Measurements from ENCODE around the gene CORO2B. TPM values are rescaled to one million over a fixed set of nuclear protein-coding genes. Genes with fewer than 3 reads are reported as not detected.

Gene CORO2B
- total and polyA plus RNA-seq, 10 donors = 0.93 to 8.8 (median 3.6) TPM

GRCh38 chr15:68599560-68600071, 20.8 kb downstream of the CORO2B start:
- WGBS, 5 donors = 46 to 77% (median 68%) methylated on average over 6 to 7 of the region's 7 CpGs
- no peak overlapping the region for H3K4me3 ChIP-seq
- no peaks in the 10 kb centered on the region for H3K9me3 ChIP-seq
- H3K27ac ChIP-seq = peak overlapping the region in 3 of 8 donors; percentile 31 to 48 (median 44)
- no peaks in the 10 kb centered on the region for H3K27me3 ChIP-seq (replicated peaks in 1 of 7)
- H3K4me1 ChIP-seq = peaks cover 0 to 56% (median 18%) of the 10 kb centered on the region in 6 donors
- intact Hi-C loops (cut with DNase I; ENCODE audit: low total_unique reads) = no loop called here
- H3K36me3 ChIP-seq = no peaks in the 10 kb centered on the region
- TF ChIP-seq, protein P1, sequence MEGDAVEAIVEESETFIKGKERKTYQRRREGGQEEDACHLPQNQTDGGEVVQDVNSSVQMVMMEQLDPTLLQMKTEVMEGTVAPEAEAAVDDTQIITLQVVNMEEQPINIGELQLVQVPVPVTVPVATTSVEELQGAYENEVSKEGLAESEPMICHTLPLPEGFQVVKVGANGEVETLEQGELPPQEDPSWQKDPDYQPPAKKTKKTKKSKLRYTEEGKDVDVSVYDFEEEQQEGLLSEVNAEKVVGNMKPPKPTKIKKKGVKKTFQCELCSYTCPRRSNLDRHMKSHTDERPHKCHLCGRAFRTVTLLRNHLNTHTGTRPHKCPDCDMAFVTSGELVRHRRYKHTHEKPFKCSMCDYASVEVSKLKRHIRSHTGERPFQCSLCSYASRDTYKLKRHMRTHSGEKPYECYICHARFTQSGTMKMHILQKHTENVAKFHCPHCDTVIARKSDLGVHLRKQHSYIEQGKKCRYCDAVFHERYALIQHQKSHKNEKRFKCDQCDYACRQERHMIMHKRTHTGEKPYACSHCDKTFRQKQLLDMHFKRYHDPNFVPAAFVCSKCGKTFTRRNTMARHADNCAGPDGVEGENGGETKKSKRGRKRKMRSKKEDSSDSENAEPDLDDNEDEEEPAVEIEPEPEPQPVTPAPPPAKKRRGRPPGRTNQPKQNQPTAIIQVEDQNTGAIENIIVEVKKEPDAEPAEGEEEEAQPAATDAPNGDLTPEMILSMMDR (IDR thresholded peaks at IDR 0.05 in 8 of 11, conservative IDR thresholded peaks at IDR 0.05 in 3 of 11) = no peak
- TF ChIP-seq POLR2AphosphoS5 (IDR thresholded peaks at IDR 0.05) (peak in 1 of 3 donors; percentile 39), POLR2A (IDR thresholded peaks at IDR 0.05) (no peak)
- peak; percentile 57 for DNase-seq

DNA sequence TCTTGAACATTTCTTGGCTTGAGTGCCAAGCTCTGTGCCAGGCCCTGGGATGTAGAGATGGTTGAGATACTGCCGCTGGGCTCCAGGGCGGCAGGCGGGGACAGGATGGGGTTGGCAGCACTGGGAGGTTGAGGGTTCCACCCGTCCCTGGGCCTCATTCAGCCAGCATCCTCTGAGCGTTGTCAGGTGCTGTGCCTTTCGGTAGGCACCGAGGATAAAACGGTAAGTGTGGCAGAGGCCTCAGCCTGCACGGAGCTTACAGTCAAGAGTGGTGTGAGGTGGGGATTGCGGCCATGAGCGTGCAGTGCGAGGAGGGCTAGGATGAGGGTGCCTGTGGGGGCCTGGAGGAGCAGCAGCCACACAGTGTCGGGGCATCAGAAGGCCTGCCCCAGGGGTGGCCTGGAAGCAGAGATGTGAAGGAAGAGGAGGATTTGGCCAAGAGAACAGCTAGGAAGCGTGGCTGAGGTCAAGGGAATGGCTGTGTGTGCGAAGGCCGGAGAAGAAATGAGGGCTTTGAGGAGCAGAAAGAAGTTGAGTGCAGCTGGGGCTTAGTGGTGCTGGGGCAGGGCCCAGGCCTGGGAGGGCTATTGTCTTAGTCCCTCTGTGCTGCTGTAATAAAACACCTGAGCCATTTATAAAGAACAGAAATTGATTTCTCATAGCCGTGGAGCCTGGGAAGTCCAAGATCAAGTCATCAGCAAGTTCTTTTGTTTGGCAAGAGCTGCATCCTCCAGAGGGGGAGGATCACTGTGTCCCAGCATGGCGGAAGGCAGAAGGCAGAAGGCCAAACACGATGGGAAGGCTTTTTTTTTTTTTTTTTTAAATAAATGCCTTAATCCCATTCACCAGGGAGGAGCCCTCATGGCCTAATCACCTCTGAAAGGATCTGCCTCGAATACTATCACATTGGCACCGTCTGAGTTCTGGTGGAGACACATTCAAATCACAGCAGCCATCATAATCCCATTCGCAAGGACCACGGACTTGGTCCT, 22.7 kb downstream of the CORO2B start:
- H3K4me1 ChIP-seq = peaks cover 0 to 48% (median 14%) of the 10 kb centered on the region in 6 donors
- no peaks in the 10 kb centered on the region for H3K9me3 ChIP-seq
- H3K27me3 ChIP-seq (replicated peaks in 1 of 7) = no peaks in the 10 kb centered on the region
- H3K36me3 ChIP-seq = no peaks in the 10 kb centered on the region
- no peak overlapping the region for H3K4me3 ChIP-seq
- intact Hi-C loops (cut with DNase I; ENCODE audit: low total_unique reads) = no loop called here
- DNase-seq = peak; percentile 59
- H3K27ac ChIP-seq = peak overlapping the region in 4 of 8 donors; percentile 27 to 48 (median 36)
- WGBS, 5 donors = 79 to 87% (median 86%) methylated on average over 19 to 23 of the region's 23 CpGs
- TF ChIP-seq POLR2AphosphoS5 (IDR thresholded peaks at IDR 0.05) = no peak
- TF ChIP-seq, protein P1 (IDR thresholded peaks at IDR 0.05 in 8 of 11, conservative IDR thresholded peaks at IDR 0.05 in 3 of 11) = no peak
- no peak for TF ChIP-seq POLR2A (IDR thresholded peaks at IDR 0.05)

GRCh38 chr15:68602459-68603215, 23.8 kb downstream of the CORO2B start:
- Histone ChIP-seq H3K36me3 (no peaks in the 10 kb centered on the region), H3K4me1 (peaks cover 0 to 45% (median 14%) of the 10 kb centered on the region in 6 donors), H3K27ac (peak overlapping the region in 1 of 8 donors; percentile 41), H3K4me3 (no peak overlapping the region), H3K9me3 (peaks cover 0 to 8% (median 0%) of the 10 kb centered on the region in 8 donors), H3K27me3 (replicated peaks in 1 of 7) (no peaks in the 10 kb centered on the region)
- no peak for TF ChIP-seq POLR2AphosphoS5 (IDR thresholded peaks at IDR 0.05)
- no peak for TF ChIP-seq POLR2A (IDR thresholded peaks at IDR 0.05)
- TF ChIP-seq, protein P1 (IDR thresholded peaks at IDR 0.05 in 8 of 11, conservative IDR thresholded peaks at IDR 0.05 in 3 of 11) = no peak
- DNase-seq = no peak
- WGBS, 5 donors = 71 to 76% (median 73%) methylated on average over 11 of the region's 11 CpGs
- intact Hi-C loops (cut with DNase I; ENCODE audit: low total_unique reads) = no loop called here
